OCI-M1 (cell line): ENCODE data around the gene ELF2.
A peak's percentile ranks its signal among the peaks of the same experiment; 100 is the strongest.
"Not testable (repeated sequence)": the region's sequence is repeated elsewhere in the genome, so short reads cannot be mapped to it uniquely, and the experiment has no call there.

Source experiments
- DNase-seq: peaks from one replicate; lab custom pipeline; 2025; lab: John Stamatoyannopoulos, UW

The ELF2 gene

GRCh38 chr4:139018971-139019758, 157.9 kb downstream of the ELF2 start:
- no peak for DNase-seq

- DNase-seq: no peak
Observed at GRCh38 chr4:139018501-139018900, 158.5 kb downstream of the ELF2 start.

- DNase-seq: peak; percentile 73
Observed at GRCh38 chr4:139017861-139018260, 159.2 kb downstream of the ELF2 start.

GRCh38 chr4:139015948-139016471, 161.0 kb downstream of the ELF2 start:
- DNase-seq: peak; percentile 76

- DNase-seq: peak; percentile 96
Observed at GRCh38 chr4:139015269-139015947, 161.6 kb downstream of the ELF2 start, which contains the start of gene NOCT. TSS of gene NOCT (plus strand) at chr4:139015781. CDS start at chr4:139015982, 201 bp downstream.

GRCh38 chr4:139014371-139015268, 162.4 kb downstream of the ELF2 start:
- peak; percentile 78 for DNase-seq

GRCh38 chr4:139011225-139011950, 165.6 kb downstream of the ELF2 start:
- no peak for DNase-seq

- DNase-seq: no peak
Observed at GRCh38 chr4:139009702-139010101, 167.3 kb downstream of the ELF2 start.

GRCh38 chr4:139008278-139008677, 168.7 kb downstream of the ELF2 start:
- DNase-seq: not testable (repeated sequence)

- no peak for DNase-seq
Observed at GRCh38 chr4:139007640-139008039, 169.4 kb downstream of the ELF2 start.
